HG03280 (cell line): ENCODE results near the gene B4GALNT4.
"Not testable (repeated sequence)": the region's sequence is repeated elsewhere in the genome, so short reads cannot be mapped to it uniquely, and the experiment has no call there.

Source experiments
- ATAC-seq: cut with Tn5 transposase; IDR thresholded peaks from one replicate; pipeline ENCODE4 v1.9.1; 2021; ENCODE audit warnings: mild to moderate bottlenecking, moderate library complexity; ENCODE audit not compliant: unreplicated experiment

Gene B4GALNT4

DNA sequence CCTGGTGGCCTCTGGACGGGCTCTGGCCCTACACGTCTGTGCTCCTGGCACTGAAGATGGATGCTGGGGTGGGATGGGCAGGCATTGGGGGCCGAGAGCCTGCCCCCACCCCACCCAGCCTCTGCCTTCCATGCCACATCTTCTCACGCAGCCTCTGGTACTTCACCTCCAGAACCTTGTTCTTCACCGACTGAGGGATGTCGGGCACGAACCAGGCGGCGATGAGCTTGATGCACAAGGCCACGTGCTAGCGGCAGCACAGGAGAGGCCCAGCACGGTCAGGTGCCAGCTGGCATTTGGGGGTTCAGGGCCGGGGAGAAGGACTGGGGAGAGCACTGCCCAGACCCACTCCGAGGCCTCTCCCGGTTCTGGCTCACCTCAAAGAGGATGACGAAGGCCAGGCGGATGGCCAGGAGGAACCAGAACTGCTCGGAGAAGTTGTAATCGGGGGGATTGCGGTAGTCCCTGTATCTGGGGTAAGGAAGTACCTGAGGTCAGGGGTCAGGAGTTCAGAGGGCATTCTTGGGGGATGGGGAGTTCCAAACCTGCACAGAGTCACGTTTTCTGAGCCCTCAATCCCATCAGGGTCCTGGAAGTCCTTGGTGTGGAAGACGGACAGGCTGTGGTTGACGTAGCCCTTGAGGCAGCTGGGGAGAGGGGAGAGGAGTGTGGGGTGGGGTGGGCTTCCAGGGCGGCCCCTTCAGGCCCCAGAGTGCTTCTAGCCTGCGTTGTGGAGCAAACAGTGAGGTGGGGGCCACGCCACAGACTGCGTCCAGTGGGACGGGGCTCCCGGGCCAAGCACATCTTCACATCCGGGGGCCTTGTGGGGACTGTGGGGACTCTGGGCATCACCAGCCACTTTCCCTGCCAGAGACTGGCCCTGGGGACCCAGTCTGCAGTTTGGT is 49.3 kb downstream of the B4GALNT4 start:
- ATAC-seq, result no peak

- no peak for ATAC-seq
Observed at GRCh38 chr11:419248-420005, 50.1 kb downstream of the B4GALNT4 start.

DNA sequence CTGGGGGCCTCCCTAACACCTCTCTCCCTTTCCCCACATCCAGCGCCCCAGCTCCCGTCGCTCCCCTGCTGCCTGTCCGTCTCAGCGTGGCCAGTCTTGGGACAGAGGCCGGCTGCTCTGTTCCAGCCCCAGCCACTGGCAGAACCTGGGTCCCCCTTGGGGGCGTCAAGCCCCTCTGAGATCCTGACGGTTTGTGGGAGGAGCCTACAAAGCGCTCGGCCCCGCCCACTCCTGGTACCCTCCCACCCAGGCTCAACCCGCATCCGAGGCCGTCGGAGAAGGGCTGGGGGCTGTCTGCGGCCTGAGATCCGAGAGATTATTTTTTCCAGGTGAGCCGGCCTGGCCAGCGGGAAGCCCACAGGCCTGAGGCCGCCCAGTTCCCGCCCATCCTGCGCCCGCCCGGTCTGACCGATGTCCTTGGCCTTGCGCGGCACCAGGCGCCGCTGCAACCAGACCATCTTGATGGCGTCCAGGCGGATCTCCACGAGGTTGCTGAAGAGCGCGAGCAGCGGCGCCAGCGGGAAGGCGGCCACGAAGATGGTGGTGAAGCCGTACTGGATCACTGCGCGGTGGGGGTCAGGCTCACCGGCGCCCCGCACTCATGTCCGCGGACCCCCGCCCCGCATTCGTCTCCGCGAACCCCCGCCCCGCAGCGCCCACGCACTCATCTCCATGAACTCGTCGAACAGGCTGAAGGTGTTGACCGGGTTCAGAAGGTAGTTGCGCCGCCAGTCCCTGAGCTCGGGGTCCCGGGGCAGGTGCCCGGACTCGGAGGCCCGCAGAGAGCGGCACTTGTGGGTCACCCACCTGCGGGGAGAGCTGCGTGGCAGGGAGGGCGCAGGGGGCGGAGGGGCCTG is 51.0 kb downstream of the B4GALNT4 start:
- ATAC-seq, result no peak

DNA sequence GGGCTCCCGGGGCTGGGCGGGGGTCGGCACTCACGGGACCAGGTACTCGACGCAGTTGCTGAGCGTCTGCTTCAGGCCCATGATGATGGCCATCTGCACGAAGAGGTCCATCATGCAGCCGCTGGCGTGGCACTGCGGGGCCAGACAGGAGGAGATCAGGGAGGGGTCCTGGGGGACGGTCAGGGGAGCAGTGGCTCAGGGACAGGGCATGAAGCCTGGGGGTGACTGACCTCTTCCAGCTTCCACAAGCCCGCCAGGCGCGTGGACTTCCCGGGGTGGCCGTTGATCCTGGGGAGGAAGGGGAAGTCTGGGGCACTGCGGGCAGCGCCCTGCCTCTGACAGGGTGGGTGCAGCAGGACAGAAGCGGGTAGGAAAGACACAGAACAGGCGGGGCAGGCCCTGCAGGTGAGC is 51.6 kb downstream of the B4GALNT4 start:
- ATAC-seq, result no peak

GRCh38 chr11:422249-422656 is 53.0 kb downstream of the B4GALNT4 start:
- ATAC-seq, result no peak

DNA sequence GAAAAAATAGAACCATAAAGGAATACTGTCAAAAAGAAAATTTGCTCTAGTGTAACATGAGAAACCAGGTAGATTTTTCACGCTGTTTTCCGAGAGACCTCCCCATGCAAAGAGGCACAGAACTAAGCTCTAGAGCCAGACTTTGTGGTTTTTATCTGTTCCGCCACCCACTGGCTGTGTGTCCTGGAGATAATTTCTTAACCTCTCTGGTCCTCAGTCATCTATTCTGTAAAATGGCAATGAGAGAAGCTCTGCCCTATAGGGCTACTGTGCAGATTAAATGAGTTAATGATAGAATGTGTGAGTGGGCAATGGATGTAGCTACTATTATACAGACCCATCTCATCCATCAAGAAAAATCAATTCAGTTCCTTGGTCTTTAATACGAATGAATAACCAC is 54.9 kb downstream of the B4GALNT4 start:
- ATAC-seq, result no peak

DNA sequence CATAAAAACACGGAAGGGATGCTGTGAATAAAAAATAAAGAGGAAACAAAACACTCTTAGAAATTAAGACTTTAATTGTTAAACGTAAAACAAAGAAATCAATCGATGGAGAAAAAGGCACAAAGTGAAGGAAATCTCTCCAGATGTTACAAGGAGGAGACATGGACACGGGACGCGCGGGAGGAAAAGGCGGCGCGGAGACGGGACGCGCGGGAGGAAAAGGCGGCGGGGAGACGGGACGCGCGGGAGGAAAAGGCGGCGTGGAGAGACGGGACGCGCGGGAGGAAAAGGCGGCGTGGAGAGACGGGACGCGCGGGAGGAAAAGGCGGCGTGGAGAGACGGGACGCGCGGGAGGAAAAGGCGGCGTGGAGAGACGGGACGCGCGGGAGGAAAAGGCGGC is 55.5 kb downstream of the B4GALNT4 start:
- ATAC-seq, result not testable (repeated sequence)

DNA sequence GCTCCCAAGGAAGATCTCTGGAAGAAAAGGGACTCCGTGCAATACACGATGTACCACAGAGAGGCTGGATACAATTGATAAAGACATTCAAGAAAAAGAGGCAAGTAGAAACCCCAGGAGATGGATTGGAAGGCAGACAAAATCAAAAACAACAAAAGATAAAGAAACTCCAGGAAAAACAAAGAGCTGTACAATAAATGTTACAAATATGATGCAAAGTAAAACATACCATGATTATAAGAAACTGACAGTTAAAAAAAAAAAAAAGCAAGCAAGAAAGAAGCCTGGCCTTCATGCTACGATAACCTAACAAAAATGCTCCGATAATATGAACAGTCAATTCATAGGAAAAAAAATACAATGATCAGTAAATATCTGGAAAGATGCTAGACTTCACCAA is 56.0 kb downstream of the B4GALNT4 start:
- no peak for ATAC-seq

GRCh38 chr11:426851-427250 is 57.6 kb downstream of the B4GALNT4 start:
- ATAC-seq, result no peak

GRCh38 chr11:428295-428694 is 59.0 kb downstream of the B4GALNT4 start:
- no peak for ATAC-seq

GRCh38 chr11:429391-429790 is 60.1 kb downstream of the B4GALNT4 start:
- ATAC-seq, result no peak

GRCh38 chr11:429931-430456 is 60.7 kb downstream of the B4GALNT4 start:
- ATAC-seq, result no peak
